Esophagus squamous epithelium (tissue), 4 donors: ENCODE data around the gene C19orf81.
A peak's percentile ranks its signal among the peaks of the same experiment; 100 is the strongest.

ENCODE experiments used
- POLR2A ChIP-seq, 4 donors: fragments of 450-650 bp; IDR thresholded peaks; one replicate each; pipeline ENCODE4 v1.6.1; 2017; ENCODE audit warnings: antibody characterized with exemption in 4 of 4, mild to moderate bottlenecking in 4 of 4, moderate library complexity in 3 of 4
- TF ChIP-seq, protein P1 (sequence below), 6 experiments: fragments of 450-650 bp in 4 of 6; fragments of 200-600 bp in 2 of 6; sonication (generic) in 2 of 6; IDR thresholded peaks; one replicate each; pipeline ENCODE4 v1.5.1; 2016 to 2019; ENCODE audit warnings: antibody characterized with exemption in 6 of 6, mild to moderate bottlenecking in 4 of 6, moderate library complexity in 4 of 6

DNA sequence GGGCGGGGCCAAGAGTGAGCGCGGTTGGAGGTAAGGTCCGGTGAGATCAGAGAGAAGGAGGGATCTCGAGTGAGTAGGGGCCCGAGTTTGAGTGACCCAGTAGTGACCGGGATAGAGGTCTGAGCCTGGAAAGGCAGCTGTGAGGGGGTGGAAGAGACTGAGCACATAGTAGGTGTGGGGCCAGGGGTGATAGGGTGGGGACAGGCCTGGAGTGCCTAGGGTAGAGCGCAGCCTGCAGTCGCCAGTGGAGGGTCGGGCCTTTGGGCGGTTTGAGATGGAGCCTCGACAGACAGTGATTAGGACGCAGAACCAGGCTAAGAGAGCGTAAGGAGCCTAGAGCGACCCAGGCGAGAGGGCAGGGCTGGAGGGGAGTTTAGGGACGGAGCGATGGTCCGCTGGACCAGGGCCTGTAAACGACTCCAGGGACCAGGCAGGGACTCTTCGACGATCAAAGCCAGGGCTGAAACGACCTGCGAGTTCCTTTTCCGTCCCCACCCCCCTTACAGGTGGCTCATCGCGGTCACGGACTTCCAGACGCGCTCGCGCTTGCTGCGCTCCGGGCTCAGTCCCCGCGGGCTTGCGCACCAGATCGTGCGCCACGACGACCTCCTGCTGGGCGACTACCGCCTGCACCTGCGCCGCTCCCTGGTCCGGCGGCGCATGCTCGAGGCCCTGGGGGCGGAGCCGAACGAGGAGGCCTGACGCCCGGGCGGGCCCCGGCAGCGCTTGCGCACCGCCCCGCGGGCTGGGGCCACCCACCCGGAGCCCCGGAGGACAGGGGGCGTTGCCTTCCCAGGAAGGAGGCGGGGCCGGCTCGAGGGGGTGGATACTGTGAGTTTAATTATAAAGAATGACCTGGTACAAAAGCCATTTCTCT, 9.4 kb downstream of the C19orf81 start:
- TF ChIP-seq POLR2A (IDR thresholded peaks at IDR 0.05), result peak in 1 of 4 donors; percentile 29
- TF ChIP-seq, protein P1, sequence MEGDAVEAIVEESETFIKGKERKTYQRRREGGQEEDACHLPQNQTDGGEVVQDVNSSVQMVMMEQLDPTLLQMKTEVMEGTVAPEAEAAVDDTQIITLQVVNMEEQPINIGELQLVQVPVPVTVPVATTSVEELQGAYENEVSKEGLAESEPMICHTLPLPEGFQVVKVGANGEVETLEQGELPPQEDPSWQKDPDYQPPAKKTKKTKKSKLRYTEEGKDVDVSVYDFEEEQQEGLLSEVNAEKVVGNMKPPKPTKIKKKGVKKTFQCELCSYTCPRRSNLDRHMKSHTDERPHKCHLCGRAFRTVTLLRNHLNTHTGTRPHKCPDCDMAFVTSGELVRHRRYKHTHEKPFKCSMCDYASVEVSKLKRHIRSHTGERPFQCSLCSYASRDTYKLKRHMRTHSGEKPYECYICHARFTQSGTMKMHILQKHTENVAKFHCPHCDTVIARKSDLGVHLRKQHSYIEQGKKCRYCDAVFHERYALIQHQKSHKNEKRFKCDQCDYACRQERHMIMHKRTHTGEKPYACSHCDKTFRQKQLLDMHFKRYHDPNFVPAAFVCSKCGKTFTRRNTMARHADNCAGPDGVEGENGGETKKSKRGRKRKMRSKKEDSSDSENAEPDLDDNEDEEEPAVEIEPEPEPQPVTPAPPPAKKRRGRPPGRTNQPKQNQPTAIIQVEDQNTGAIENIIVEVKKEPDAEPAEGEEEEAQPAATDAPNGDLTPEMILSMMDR (IDR thresholded peaks at IDR 0.05), result no peak
